GM19467 (cell line): ENCODE results near the gene SPRY1.

Experiments
- ATAC-seq: cut with Tn5 transposase; IDR thresholded peaks from one replicate; pipeline ENCODE4 v1.9.1; 2021; ENCODE audit warnings: mild to moderate bottlenecking, moderate library complexity; ENCODE audit not compliant: unreplicated experiment

The SPRY1 gene

GRCh38 chr4:123379392-123379791, 17.2 kb upstream of the SPRY1 start:
- no peak for ATAC-seq

DNA sequence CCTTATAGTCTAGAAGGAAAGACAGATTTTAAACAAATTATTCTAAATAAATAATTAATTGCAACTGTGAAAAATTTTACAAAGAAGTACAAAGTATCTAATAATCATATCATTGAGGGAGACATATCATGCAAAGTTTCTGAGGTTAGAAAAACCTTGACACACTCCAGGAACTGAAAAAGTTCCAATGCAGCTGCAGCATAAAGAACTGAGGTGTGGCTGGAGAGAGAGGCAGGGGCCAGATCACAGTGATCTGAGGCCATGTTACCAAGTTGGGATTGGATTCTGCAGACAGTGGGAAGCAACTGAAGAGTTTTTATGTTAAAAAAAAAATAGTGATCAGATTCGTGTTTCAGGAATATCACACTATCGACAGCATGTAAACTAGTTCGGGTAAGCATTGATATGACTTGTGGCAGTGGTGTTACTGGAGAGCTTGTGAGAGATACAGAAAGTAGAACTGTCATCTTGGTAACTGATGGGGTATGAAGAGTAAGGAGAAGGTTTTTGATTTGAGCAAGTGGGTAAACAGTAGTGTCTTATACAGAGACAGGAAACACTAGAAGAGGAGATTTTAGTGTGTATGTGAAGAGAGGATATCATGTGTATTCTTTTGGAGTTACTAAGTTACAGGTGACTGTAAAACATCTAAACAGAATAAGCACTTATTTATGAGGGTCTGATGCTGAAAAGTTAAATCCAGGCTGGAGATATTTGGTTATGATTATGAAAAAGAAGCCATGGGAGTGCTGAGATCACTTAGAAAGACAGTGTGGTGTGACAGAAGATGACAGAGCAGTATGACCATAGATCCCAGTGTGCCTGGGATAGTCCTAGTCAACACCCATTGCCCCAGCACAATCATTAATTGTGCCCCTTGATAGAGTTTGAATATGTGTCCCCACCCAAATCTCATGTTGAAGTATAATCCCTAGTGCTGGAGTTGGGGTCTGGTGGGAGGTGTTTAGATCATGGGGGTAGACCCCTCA, 15.6 kb upstream of the SPRY1 start:
- no peak for ATAC-seq

- no peak for ATAC-seq
Measured at GRCh38 chr4:123381996-123382395, 14.6 kb upstream of the SPRY1 start.

GRCh38 chr4:123383566-123383965, 13.0 kb upstream of the SPRY1 start:
- ATAC-seq, result no peak

- ATAC-seq, result no peak
Measured at GRCh38 chr4:123386609-123387008, 10.0 kb upstream of the SPRY1 start.

- no peak for ATAC-seq
Measured at GRCh38 chr4:123390846-123391456, 5.6 kb upstream of the SPRY1 start.

DNA sequence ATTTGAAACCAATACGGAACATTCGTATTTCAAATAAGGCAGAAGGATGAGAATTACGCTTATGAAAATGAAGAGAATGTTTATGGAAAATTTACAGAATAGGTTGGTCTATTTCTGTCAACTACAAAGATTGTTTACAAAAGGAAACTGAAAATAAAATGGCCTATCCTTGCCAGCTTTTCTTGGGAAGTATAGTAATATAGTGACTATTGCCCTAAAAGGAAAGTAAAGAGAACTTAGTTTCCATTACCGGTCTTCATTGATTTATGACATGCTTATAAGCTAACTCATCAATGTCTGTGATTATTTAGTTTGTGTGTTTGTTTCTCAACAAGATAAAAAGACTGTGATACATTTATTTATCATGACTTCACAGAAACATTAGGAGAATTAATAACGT, 2.9 kb upstream of the SPRY1 start:
- ATAC-seq, result no peak

- peak; percentile 12 for ATAC-seq
Measured at GRCh38 chr4:123397144-123398065, 810 bp downstream of the SPRY1 start.

- ATAC-seq, result peak; percentile 54
Measured at GRCh38 chr4:123398066-123398852, 1.7 kb downstream of the SPRY1 start.

DNA sequence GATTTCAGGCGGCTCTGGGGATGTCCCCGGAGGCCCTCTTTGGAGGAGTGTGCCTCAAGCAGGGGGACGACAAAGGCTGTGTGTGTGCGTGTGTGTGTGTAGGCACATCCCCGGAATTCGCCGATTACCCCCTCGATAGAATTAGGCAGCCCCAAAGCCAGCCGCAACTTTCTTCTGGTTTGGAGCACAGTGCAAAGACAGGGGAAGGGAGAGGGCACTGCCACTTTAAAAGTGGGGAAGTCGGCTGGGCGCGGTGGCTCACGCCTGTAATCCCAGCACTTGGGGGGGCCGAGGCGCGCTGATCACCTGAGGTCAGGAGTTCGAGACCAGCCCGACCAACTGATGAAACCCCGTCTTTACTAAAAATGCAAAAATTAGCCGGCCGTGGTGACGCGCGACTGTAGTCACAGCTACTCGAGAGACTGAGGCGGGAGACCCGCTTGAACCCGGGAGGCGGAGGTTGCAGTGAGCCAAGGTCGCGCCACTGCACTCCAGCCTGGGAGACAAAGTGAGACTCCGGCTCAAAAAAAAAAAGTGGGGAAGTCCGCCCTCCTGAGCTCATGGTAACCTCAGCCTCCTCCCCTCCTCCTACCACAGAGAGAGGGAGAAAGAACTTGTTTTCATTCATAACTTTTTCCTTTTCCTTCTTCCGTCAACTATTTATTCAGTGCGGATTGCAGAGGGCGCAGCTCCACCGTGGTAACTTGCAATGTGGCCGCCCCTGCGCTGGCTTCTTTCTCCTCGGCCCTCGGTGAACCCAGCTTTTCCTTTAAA, 2.4 kb downstream of the SPRY1 start:
- ATAC-seq, result peak; percentile 20

- no peak for ATAC-seq
Measured at GRCh38 chr4:123399627-123400358, 3.2 kb downstream of the SPRY1 start.

DNA sequence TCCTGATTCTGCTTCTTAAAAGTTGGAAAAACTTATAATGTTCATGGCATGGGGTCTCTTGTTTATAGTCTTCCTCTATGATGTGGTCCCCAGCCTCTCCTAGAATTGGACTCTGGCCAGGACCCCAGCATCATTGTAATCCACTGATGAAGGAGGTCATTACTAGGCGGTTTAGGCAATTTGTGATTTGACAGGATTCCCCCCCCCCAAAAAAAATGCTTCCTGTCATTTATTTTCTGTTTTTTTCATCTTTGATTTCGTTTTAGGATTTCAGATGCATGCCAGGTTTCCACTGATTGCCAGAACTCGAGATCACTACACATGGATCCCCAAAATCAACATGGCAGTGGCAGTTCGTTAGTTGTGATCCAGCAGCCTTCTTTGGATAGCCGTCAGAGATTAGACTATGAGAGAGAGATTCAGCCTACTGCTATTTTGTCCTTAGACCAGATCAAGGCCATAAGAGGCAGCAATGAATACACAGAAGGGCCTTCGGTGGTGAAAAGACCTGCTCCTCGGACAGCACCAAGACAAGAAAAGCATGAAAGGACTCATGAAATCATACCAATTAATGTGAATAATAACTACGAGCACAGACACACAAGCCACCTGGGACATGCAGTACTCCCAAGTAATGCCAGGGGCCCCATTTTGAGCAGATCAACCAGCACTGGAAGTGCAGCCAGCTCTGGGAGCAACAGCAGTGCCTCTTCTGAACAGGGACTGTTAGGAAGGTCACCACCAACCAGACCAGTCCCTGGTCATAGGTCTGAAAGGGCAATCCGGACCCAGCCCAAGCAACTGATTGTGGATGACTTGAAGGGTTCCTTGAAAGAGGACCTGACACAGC, 4.9 kb downstream of the SPRY1 start:
- no peak for ATAC-seq

- ATAC-seq, result no peak
Measured at GRCh38 chr4:123402121-123402465, 5.5 kb downstream of the SPRY1 start.

DNA sequence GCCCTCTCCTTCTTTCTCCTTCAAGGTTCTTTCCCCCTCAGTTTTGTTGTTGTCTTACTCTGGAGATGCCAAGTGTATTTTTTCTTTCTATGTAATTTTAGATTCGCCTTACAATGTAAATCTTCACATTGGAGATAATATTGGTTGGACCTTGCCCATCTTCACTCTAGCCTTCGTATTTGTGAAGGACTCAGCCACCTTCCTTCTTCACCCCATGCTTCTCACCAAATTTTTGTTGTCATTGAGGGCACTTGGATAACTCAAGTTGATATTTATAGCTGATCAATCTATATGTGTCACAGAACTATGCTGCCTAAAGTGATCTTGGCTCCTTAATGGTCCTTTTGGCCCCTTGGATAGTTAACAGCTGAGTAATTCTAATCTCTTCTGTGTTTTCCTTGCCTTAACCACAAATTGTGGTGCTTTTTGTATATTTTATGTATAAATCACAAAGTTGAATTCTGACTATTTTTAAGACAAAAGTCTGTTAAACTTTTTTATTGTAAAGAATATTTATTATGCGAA, 6.5 kb downstream of the SPRY1 start:
- ATAC-seq, result no peak

- no peak for ATAC-seq
Measured at GRCh38 chr4:123404533-123404932, 7.9 kb downstream of the SPRY1 start.

DNA sequence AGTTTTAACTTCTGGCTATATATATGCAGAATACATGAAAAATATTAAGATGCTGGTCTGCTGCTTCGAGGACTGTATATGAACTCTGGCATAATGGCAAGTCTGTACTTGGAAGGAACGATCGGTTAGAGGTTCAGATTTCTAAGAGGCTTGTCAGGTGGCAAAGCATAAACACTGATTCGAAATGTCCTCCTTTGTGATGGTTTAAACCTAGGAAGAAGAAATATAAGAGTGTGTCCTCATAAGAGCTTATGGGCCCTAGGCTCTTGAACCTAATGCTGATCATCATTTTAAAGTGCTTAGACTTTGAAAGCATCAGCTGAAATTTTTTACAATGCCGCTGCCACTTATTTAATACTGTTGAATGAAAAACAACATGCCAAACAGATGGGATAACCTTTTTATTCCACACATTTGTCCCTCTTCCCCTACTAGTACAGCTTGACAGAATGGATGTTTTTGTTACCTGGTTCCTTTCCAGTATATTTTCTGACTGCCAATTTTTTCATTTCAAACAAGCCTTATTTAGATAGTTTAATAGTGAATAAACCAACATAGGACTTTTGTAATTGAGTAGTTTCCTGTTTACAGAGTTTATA, 8.8 kb downstream of the SPRY1 start:
- no peak for ATAC-seq

- no peak for ATAC-seq
Measured at GRCh38 chr4:123406872-123407271, 10.3 kb downstream of the SPRY1 start.
